KMS-11 (cell line): ENCODE measurements around the gene POLN.

ENCODE experiments used
- H2AFZ ChIP-seq: fragments of 200-600 bp; sonication (generic); 2 replicates; pipeline ENCODE4 v1.6.1; 2016; ENCODE audit warnings: antibody characterized with exemption, mixed run types, low read depth
- H3K27ac ChIP-seq: fragments of 200-600 bp; sonication (generic); 2 replicates; pipeline ENCODE4 v1.6.1; 2016; ENCODE audit warnings: mild to moderate bottlenecking, mixed run types
- H3K27me3 ChIP-seq: fragments of 200-600 bp; sonication (generic); 2 replicates; pipeline ENCODE4 v1.6.1; 2017; ENCODE audit warnings: mild to moderate bottlenecking, low read depth, mixed run types, moderate library complexity; ENCODE audit not compliant: insufficient read depth
- H3K36me3 ChIP-seq: fragments of 200-600 bp; sonication (generic); 2 replicates; pipeline ENCODE4 v1.6.1; 2017; ENCODE audit warnings: mild to moderate bottlenecking, mixed run types; ENCODE audit not compliant: insufficient read depth
- H3K4me1 ChIP-seq: fragments of 200-600 bp; sonication (generic); 2 replicates; pipeline ENCODE4 v1.6.1; 2016; ENCODE audit warnings: mild to moderate bottlenecking, low read depth, mixed run types; ENCODE audit not compliant: poor library complexity, severe bottlenecking
- H3K4me2 ChIP-seq: fragments of 200-600 bp; sonication (generic); 2 replicates; pipeline ENCODE4 v1.7.0; 2016; ENCODE audit warnings: mild to moderate bottlenecking, mixed run types
- H3K4me3 ChIP-seq: fragments of 200-600 bp; sonication (generic); IDR thresholded peaks from 2 replicates; pipeline ENCODE4 v1.6.1; 2017; ENCODE audit warnings: low read depth, low read length, mixed read lengths; ENCODE audit not compliant: insufficient read depth
- H3K79me2 ChIP-seq: fragments of 200-600 bp; sonication (generic); 2 replicates; pipeline ENCODE4 v1.6.1; 2016; ENCODE audit warnings: low read depth, mixed run types; ENCODE audit not compliant: insufficient read depth
- H3K9ac ChIP-seq: fragments of 200-600 bp; sonication (generic); 2 replicates; pipeline ENCODE4 v1.6.1; 2016; ENCODE audit warnings: mild to moderate bottlenecking, mixed run types
- H4K20me1 ChIP-seq: fragments of 200-600 bp; sonication (generic); 2 replicates; pipeline ENCODE4 v1.6.1; 2016; ENCODE audit warnings: mild to moderate bottlenecking, mixed run types; ENCODE audit not compliant: insufficient read depth
- CTCF ChIP-seq: fragments of 200-600 bp; sonication (generic); conservative IDR thresholded peaks from 2 replicates; pipeline ENCODE4 v1.6.1; 2017; ENCODE audit warnings: low read depth, mild to moderate bottlenecking, antibody characterized with exemption, low read length, moderate library complexity, mixed read lengths

POLN gene

GRCh38 chr4:2172161-2172560, 69.8 kb downstream of the POLN start:
- H2AFZ ChIP-seq, result no peak overlapping the region
- H3K27ac ChIP-seq, result no peak overlapping the region
- no peaks in the 10 kb centered on the region for H3K36me3 ChIP-seq
- no peaks in the 10 kb centered on the region for H3K4me1 ChIP-seq
- no peak overlapping the region for H3K4me2 ChIP-seq
- H3K79me2 ChIP-seq, result no peaks in the 10 kb centered on the region
- H4K20me1 ChIP-seq, result no peaks in the 10 kb centered on the region
- H3K27me3 ChIP-seq, result no peaks in the 10 kb centered on the region
- TF ChIP-seq CTCF, result no peak
- H3K9ac ChIP-seq, result no peak overlapping the region
- H3K4me3 ChIP-seq, result no peak overlapping the region

DNA sequence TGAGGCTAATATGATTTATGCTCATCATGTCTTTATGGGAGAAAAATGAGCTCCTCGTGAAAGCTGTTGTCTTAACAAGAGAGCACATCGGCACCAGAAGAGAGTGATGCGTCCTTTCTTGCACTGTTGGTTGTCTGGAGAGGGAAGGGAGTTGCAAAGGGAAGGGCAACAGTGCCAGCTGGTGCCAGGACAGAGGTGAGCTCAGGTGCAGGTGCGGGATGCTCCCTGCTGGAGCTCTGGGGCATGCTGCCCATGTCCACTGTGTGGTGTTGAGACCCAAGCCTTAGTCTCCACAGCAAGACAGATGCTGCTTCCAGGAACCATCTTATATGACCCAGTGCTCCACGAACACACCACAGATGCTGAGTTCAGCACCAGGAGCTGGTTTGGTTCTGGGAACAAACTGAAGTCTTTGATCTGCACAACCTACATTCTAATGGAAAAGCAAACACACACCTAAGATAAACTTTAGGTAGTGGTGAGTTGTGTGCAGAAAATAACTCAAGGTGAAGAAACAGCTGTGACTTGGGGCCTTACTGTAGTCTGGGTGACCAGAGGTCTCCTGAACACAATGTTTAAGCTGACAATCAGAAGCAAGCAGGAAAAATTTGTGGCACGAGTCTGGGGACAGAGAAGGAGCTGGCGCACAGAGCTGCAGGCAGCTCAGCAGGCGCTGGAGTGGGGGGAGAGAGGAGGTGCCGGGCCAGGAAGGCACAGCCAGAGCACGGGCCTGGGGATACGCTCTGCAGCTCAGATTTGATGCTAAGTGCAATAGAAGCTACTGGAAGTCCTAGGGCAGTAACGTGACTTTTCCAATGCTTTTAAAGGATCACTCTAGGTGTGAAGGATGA, 73.2 kb downstream of the POLN start:
- H3K27me3 ChIP-seq, result no peaks in the 10 kb centered on the region
- no peaks in the 10 kb centered on the region for H3K36me3 ChIP-seq
- H3K4me1 ChIP-seq, result no peaks in the 10 kb centered on the region
- H3K4me3 ChIP-seq, result no peak overlapping the region
- H3K9ac ChIP-seq, result no peak overlapping the region
- no peak overlapping the region for H3K27ac ChIP-seq
- H2AFZ ChIP-seq, result no peak overlapping the region
- no peak overlapping the region for H3K4me2 ChIP-seq
- no peak for TF ChIP-seq CTCF
- H3K79me2 ChIP-seq, result no peaks in the 10 kb centered on the region
- H4K20me1 ChIP-seq, result no peaks in the 10 kb centered on the region

GRCh38 chr4:2166253-2166652, 75.7 kb downstream of the POLN start:
- no peak for TF ChIP-seq CTCF
- no peaks in the 10 kb centered on the region for H3K79me2 ChIP-seq
- no peak overlapping the region for H3K27ac ChIP-seq
- H3K4me1 ChIP-seq, result no peaks in the 10 kb centered on the region
- no peak overlapping the region for H3K4me3 ChIP-seq
- H3K9ac ChIP-seq, result no peak overlapping the region
- no peaks in the 10 kb centered on the region for H3K36me3 ChIP-seq
- no peak overlapping the region for H3K4me2 ChIP-seq
- no peak overlapping the region for H2AFZ ChIP-seq
- no peaks in the 10 kb centered on the region for H3K27me3 ChIP-seq
- no peaks in the 10 kb centered on the region for H4K20me1 ChIP-seq

- no peaks in the 10 kb centered on the region for H3K36me3 ChIP-seq
- H2AFZ ChIP-seq, result no peak overlapping the region
These were observed 76.5 kb downstream of the POLN start for GRCh38 chr4:2165391-2165790.

More at GRCh38 chr4:2165391-2165790, 76.5 kb downstream of the POLN start:
- TF ChIP-seq CTCF, result no peak
- Histone ChIP-seq H3K79me2 (no peaks in the 10 kb centered on the region), H3K9ac (no peak overlapping the region), H3K27me3 (no peaks in the 10 kb centered on the region), H3K4me3 (no peak overlapping the region), H4K20me1 (no peaks in the 10 kb centered on the region), H3K4me2 (no peak overlapping the region), H3K27ac (no peak overlapping the region), H3K4me1 (no peaks in the 10 kb centered on the region)
